GM18861 (cell line): Measurements from ENCODE around the gene RAB5IF.
"Not testable (repeated sequence)": the region's sequence is repeated elsewhere in the genome, so short reads cannot be mapped to it uniquely, and the experiment has no call there.

Source experiments
- ATAC-seq: cut with Tn5 transposase; IDR thresholded peaks from one replicate; pipeline ENCODE4 v1.9.1; 2021; ENCODE audit not compliant: unreplicated experiment

RAB5IF gene

DNA sequence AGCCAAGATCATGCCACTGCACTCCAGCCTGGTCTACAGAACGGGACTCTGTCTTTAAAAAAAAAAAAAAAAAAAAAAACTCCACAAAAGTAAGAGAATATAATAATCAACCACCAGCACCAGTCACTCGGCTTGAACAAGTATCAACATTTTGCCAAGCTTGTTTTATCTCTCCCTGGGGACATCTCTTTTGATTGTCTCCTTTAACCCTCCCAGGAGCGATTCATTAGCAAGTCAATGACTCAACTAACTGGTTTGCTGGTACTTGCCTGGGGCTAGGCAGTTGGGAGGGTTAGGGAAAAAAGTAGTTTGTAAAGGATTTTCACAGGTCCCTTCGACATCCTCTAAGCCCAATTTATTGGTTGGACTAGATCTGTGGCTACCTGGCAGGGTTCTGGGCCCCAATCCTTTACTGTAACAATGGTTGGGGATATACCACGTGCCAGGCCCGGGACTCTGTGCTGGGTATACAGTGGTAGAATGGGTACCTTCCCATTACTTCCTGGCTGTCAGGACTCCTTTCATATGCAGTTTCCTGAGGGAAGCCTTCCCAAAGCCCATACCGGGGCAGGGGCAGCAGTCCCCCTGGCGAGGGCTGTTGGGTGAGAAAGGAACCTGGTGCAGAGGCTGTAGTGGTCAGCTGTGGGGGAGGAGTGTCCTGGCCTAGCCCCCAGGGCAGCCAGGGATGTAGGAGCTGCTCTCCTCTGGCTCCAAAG lies 20.0 kb upstream of the RAB5IF start:
- ATAC-seq = no peak

DNA sequence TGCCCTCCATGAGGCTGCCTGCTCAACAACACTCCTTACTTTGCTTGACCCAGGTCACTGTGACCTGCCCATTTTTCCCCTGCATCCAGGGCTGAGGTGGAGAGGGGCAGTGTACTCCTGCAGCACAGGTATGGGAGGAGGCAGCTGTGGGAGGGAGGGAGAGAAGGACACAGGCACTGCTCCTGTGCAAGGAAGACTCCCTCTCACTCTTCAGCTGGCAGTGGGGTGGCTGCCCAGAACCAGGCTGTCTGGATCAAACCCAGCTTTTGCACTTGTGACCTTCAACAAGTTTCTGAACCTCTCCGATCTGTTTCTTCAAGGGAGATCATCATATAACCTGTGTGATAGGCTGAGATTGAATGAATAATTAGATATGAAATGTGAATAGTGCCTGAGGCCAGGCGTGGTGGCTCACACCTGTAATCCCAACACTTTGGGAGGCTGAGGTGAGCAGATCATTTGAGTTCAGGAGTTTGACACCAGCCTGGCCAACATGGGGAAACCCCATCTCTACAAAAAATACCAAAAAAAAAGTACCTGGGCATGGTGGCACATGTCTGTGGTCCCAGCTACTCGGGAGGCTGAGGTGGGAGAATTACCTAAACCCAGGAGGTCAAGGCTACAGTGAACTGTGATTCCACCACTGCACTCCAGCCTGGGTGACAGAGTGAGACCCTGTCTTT lies 18.1 kb upstream of the RAB5IF start:
- no peak for ATAC-seq

DNA sequence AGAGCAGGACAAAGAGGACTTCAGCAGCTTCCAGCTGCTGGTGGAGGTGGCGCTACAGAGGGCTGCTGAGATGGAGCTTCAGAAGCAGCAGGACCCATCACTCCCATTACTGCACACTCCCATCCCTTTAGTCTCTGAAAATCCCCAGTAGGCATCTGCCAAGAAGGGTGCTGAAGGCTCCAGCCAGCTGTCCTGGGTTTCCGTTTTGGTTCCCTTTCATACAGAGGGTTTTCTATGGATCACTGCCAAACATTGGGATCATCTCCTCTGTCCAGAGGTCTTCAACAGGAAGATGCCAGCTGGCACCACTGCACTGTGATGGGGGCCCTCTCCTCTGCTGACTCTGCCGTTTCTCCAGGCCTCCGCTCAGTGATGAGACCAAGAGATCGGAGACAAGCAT lies 14.3 kb upstream of the RAB5IF start:
- no peak for ATAC-seq

DNA sequence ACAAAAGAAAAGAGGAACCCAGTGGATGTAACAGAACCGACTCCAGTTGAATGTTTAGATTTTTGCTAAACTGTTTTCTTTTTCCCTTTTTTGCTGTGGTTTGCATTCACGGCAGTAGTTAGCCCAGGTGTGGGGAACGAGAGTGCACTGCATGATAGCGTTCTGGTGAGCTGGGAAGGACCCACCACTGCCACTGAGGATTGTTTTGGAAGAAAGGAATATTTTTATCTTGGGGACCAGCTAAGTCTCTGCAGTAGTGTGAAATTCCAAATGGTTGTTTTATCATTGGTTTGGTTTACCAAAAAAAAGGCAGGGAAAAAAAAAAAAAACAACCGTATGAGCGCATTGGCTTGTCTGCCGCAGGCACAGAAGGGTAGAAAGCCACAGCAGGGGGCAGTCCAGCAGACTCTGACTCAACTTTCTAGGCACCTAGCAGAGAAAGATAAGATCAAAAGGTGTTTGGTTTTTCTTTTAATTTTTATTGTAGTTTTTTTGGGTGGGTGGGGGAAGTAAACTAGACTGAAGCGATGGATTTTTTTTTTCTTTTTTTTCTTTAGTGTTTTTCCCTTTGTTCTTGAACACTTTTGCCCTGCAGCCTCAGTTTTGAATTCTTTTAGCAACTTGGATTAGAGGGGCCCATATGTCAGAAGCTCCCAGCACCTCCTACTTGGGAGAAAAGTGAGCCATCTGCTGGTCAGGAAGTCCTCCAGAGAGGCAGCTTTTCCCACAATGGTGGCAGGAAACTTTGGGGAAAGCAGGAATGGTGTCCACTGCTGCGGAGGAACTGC lies 13.5 kb upstream of the RAB5IF start:
- no peak for ATAC-seq

DNA sequence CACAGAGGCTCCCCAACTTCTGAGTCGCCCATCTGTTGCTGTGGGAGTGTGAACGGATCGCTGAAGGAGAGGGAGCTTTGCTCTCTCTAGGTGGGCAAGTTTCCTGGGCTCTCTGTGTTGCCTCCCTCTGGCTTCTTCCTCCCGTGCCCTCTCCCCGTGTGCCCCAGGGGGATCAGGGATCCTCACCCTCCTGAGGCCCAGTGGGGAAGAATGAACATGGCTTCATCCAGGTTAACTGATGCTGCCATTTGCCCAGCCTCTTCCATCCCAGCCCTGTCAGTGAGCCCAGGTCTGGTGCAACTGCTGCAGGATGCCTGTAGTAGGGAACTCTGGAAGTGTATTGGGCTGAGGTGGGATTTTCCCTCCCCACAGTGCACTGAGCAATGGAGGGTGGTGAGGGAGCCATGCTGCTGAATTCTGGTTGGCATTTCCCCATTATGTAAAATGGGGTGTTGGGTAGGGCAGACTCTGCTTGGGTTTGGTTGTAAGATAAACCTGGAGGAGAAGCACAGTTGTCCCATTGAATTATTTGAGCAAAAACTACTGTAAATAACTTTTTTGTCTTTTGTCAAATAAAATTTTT lies 12.1 kb upstream of the RAB5IF start:
- no peak for ATAC-seq

DNA sequence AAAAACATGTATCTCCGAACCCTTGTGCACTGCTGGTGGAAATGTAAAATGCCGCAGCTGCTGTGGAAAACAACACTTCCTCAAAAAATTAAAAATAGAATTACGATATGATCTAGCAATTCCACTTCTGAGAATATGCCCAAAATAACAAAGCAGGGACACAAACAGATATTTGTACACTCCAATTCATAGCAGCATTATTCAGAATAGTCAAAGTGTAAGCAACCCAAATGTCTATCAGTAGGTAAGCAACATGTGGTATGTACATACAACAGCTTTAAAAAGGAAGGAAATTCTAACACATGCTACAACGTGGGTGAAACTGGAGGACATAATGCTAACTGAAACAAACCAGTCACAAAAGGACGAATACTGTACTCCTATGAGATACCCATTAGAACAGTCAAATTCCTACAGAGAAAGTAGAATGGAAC lies 5.7 kb upstream of the RAB5IF start:
- no peak for ATAC-seq

DNA sequence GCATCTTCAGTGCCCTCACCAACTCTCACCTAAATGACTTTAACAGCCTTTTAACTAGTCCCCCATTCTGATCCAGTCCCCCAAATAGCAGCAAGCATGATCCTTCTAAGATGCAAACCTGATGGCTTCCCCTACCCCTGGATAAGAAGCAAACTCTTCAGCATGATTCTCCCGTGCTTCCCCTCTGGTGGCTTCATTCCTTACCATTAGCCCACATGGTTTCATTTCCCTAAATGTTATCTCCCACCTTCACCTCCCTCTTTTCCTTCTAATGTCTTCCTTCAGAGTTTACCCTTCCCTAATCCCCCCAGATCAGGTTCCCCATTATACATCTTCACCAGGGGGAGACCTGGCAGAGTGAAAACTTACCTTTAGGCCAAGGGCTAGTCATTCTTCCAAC lies 4.0 kb upstream of the RAB5IF start:
- no peak for ATAC-seq

DNA sequence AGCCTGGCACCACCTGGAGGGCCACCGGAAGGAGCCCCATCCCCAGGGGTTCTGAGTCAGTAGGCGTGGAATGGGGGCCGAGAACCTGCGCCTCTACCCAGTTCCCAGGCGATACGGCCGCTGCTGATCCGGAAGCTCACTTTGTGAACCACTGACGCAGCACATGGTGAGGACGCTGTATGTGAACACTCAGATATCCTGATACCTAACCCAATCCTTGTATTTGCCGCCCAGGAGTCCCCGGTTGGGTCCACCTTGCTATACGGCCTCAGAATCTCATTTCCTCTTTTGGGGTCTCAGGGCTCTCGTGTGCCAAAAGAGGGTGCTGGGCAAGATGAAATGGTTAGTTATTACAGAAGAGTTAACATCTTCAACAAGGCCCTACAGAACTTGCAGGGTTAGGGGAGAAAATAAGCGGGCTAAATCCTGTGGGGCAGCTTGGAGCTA lies 604 bp upstream of the RAB5IF start:
- ATAC-seq = peak; percentile 21

DNA sequence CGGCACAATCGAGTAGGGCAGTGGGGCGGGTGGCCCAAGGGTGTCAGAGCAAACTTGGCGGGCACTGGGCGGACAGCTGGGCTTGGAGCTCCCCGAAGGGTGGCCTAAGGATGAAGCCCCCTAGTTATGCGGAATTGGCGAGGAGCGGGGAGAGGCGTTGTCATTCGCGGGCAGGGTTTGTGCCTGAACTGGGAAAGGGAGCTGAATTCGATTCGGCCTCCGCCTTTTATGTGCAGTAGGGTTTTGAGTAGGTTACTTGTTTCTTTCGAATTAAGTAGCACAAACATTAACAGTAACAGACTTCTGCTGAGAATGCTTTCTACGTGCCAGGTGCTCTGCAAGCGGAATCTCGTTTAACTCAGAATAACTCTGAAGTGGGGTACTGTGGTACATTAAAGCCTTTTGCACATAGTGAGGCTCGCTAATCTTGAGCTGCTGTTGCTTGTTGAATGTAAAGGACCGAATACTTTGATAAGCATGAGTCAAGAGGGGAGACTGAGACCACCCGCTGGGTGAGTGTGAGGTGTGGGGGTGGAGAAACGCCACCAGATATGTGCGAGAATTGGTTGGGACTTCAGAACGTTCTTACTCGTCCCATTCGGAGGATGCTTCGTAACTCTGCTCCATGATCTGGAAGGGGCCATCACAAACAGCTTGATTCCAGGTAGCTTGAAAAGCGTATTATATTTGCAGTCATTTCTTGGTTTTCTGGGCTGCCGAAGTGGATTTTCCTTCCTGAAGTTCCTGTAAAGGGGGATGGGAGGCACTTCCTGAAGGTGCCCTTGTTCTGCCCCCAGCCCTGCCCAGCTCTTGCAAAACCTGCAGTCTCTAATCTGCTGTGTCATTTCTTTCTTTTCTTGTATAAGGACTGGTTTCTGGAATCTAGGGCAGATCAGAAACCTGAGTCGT lies 833 bp downstream of the RAB5IF start:
- no peak for ATAC-seq

DNA sequence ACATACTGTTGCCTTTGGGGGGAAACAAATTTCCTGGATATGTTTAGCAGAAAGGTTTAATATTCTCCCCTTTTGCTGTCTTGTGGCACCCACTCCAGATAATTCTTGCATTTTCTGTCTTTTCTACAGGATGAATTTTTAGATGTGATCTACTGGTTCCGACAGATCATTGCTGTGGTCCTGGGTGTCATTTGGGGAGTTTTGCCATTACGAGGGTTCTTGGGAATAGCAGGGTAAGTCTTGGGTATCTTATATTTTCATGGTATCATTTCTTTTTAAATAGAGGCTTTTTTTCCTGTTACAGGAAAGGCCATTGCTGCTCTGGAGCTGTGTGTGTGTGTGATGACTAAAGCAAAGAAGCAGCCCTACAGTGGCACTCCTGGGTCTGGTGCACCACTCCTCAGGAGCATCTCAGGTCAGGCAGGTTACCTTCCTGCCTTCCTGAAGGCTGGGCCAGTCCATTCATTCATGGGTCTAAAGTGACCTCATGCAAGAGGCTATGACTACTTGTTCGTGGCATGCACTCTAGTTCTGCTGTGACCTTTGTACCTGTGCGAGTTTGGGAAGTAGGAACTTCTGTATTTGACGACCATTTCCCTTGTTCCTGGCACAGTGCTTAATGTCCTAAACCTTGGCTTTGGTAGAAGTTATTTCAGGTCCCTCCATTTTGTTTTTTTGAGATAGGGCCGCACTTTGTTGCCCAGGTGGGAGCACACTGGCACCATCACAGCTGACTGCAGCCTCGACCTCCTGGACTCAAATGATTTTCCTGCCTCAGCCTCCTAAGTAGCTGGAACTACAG lies 2.2 kb downstream of the RAB5IF start:
- no peak for ATAC-seq

DNA sequence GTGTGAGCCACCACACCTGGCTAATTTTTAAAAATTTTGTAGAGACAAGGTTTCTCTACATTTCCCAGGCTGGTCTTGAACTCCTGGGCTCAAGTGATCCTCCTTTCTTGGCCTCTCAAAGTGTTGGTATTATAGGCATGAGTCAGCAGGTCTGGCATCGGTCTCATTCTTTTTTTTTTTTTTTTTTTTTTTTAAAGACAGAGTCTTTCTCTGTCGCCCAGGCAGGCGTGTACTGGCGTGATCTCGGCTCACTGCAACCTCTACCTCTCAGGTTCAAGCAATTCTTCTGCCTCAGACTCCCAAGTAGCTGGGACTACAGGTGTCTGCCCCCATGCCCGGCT lies 2.8 kb downstream of the RAB5IF start:
- not testable (repeated sequence) for ATAC-seq

DNA sequence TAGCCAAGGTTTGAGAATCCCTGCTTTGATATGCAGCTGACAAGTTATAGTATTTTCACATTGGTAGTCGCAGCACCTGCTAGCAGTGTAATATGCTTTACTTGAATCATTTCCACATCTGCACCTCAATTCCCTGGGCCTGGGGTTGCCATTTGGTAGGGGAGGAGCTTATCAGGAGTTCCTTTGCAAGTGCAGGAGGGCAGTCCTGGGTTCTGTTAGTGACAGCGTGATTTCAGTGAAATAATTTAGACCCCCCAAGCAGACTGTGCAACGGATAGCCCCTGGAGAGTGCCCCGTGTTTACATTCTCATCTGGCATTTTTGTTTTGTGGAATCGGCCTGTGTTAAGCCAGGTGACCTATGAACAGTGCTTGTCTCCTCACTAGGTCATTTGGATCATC lies 6.0 kb downstream of the RAB5IF start:
- ATAC-seq = no peak

DNA sequence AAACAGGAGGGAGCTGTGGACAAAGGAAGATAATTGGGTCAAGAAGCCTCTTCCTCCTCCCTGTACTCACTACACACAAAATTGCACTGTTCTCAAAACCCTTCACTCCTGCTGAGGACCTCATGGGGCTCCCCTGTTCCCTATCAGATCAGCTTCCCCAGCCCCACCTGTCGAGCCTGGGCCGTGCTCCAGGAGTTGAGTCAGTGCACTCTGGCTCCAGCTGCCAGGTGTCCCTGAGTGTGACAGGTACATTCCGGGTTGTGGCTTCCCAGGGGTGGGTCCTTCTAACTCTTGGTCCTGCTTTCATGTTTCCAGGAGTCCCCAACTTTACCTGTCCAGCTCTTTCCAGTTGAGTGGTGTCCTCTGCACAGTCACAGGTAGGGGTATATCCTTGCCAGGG lies 8.4 kb downstream of the RAB5IF start:
- ATAC-seq = no peak

DNA sequence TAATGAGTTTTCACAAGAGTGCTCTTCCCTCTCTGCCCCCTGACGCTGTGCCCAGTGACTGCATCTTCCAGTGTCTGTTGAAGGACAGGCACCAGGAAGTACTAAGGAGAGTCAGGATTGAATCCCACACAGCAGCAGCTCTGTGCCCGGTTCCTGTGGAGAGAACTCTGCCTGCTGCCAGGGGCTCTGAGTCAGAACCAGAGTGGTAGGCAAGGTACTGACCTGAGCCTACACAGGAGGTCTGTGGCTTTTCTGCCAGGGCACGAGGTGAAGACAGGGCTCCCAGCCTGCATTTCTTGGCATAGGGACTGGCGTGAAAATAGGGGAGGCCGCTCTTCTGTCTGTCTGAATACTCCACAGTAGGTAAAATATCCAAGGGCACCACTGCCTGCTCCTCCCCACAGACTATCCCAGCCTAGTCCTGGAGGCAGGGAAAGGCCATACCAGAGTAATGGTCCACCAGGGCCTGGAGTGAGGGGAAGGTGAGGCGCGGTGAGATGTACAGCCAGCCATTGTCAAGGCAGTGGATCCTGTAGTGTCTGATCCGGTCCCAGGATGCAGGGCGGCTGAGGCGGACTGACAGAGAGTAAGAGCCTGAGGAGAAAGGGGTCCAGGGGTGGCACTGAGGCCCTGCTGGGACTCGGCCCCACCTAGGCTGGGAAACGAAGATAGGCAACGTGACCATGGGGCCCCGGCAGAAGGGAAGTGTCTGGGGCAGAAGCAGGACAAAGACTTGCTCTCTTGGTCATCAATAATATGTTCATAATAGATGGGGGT lies 9.4 kb downstream of the RAB5IF start:
- no peak for ATAC-seq

DNA sequence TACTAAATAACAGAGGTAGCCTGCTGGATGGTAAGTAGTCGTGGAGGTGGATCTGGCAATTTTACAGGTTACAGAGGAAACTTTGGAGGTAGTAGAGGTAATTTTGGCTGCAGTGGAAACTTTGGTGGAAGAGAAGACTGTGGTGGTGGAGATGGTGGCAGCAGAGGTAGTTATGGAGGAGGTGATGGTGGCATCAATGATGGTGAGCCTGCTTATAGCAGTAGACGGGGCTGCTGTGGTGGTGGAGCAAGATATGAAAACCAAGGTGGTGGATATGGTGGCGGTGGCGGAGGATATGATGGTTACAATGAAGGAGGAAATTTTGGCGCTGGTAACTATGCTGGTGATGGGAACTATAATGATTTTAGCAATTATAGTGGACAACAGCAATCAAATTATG lies 15.3 kb downstream of the RAB5IF start:
- ATAC-seq = no peak

DNA sequence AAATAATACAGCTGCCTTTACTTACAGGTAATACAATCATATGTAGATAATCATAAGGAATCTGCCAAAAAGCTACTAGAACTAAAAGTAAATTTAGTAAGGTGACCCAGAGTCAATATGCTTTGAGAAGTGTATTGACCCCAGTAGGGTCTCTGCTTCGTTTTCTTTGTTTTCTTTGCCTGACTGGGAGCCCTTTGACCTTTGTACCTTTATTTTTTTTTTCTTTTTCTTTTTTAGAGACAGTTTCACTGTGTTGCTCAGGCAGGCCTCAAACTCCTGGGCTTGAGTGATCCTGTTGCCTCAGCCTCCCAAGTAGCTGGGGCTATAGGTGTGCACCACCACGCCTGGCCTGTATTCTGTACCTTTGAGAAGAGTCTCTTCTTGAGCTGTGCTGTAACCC lies 17.9 kb downstream of the RAB5IF start:
- no peak for ATAC-seq

DNA sequence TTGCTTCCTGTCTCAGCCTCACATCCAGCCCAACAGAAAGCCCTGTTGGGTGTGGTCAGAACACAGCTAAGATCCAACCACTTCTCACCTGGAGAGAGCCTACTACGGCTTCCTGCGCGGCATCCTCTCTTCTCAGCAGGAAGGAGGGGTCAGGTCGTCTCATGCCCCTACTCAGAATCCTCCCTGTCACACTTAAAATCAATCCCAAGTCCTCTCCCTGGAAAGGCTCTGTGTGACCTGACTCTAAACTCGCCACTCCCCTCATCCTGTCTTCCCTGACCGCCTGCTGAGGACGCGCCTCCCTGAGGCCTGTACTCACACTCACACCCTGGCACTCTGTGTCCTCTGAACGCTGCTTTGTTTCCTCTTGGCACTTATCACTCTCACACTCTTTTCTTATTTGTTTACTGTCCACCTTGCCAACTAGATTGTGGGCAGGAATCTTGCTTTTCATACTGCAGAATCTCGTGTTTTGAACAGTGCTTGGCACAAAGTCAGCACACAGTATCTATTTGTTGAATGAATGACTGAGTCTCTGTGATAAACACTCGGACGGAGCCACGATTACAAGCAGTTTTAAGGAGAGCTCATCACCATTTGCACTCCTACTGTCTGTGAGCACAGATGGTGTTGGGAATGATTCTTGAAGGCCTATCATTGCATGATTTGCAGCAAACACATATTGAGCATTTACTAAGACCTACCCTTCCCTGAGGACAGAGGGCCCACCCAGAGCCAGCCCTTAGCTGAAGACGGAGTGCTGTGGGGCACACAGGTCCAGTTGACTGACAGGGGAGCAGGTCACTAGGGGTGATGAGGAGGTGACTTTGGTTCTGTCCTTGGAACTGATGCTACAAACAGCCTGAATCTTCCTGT lies 18.7 kb downstream of the RAB5IF start:
- ATAC-seq = no peak

DNA sequence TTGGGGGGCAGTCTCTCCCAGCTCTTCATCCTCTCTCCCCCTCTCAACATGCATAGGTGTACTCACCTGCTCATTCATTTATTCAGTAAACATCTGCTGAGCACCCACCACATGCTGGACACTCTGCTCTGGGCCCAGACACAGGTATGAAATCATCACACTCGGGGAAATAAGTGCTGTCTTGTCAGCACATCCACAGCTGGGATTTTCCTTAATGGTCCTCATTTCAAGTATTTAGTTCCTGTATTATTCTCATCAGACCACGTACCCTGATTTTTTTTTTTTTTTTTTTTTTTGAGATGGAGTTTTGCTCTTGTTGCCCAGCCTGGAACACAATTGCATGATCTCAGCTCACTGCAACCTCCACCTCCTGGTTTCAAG lies 19.4 kb downstream of the RAB5IF start:
- no peak for ATAC-seq
